ENCODE measurements around the gene NPHP4.

Gene NPHP4

DNA sequence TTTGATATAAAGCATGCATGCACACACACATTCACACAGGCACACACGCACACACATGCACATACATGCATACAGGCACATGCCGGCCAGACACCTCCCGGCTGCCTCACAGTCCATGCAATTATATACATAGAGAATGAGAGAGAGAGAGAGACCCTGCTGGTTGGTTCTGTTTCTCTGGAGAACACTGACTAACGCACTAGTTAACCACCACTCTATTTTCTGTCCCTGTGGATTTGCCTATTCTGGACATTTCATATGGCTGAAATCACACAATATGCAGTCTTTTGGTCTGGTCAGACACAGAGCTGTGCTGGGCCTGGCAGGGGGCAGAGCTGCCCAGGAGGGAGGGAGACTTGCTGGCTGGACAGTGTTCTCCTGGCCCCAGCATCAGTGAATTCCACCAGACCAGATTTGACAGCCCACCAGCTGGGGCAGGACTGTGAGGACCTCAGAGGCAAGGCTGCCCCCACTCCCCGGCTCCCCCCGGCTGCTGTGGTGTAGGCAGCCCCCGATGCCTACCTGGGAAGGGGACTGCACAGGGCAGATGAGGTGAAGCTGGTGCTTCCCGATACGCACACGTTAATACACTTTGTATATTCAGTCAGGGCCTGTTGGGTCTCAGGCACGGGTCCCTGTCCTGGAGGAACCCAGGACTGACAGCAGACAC lies 152.2 kb downstream of the NPHP4 start:
- POLR2A ChIA-PET (ENCODE audit: low non-redundant PET): no interaction called here
- TF ChIP-seq, protein P1, sequence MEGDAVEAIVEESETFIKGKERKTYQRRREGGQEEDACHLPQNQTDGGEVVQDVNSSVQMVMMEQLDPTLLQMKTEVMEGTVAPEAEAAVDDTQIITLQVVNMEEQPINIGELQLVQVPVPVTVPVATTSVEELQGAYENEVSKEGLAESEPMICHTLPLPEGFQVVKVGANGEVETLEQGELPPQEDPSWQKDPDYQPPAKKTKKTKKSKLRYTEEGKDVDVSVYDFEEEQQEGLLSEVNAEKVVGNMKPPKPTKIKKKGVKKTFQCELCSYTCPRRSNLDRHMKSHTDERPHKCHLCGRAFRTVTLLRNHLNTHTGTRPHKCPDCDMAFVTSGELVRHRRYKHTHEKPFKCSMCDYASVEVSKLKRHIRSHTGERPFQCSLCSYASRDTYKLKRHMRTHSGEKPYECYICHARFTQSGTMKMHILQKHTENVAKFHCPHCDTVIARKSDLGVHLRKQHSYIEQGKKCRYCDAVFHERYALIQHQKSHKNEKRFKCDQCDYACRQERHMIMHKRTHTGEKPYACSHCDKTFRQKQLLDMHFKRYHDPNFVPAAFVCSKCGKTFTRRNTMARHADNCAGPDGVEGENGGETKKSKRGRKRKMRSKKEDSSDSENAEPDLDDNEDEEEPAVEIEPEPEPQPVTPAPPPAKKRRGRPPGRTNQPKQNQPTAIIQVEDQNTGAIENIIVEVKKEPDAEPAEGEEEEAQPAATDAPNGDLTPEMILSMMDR (conservative IDR thresholded peaks at IDR 0.05; ENCODE audit: low read depth): no peak
- no peak overlapping the region for H3K27ac ChIP-seq
- DNase-seq (ENCODE audit: low spot score): no peak
- CTCF ChIA-PET: no interaction called here

DNA sequence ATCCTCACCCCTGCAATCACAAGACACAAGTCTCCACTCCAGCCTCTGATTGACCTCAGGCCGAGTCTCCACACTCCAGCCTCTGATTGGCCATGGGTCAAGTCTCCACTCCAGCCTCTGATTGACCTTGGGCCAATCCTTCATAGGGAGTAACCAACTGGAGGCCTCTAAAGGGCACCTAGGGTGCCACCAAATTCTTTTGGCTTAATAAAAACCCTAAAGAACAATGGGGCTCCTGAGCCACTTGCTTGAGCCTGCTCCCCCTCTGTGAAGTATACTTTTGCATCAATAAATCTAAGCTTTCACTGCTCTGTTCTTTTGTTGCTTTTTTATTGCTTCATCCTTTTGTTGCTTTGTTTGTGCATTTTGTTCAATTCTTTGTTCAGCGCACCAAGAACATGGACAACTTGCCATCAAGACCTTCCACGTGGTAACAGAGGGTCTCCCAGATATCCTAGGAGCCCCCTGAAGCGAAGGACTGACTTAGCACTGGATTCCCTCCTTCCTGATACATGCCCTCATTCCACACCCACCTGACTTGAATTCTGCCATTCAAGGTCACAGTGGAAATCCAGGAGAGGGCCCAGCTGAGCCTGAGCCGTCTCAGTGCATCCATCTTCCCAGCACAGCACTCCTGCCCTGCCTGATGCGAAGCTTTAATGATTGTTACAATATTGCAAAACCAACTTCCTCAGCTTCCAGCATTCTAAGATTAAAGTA lies 152.9 kb downstream of the NPHP4 start:
- ChIA-PET POLR2A (ENCODE audit: low non-redundant PET) (no interaction called here), CTCF (no interaction called here)
- TF ChIP-seq, protein P1 (conservative IDR thresholded peaks at IDR 0.05; ENCODE audit: low read depth): no peak
- no peak overlapping the region for H3K27ac ChIP-seq
- DNase-seq (ENCODE audit: low spot score): no peak

DNA sequence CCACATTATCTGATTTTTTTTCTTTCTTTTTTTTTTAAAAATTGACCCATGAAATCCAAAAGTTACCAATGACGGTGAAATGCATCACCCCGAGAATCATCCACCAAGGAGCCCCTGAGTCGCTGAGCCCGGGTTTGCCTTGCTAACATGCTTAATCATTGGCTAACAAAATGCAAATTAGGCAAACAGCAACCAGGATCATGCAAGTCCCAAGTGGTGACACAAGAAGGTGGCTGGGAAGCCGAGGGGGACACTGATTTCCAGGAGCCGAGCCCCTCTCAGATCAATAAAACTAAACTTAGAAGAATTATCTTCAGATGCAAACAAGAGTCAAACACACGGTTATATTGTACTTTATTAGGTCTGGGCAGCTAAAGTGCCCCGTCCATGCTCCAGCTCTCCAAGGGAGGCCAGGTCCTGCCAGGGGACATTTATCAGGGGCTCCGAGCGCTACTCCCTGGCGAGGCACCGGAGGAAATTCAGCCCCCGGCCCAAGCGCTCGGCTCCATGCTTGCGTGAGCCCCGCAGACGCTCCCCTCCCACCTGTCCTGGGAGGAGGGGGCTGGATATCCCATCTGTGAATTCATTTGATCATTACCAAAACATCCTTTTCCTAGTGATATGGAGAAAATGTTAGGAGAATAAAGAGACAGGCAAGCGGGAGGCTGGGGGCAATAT lies 154.1 kb downstream of the NPHP4 start:
- ChIA-PET CTCF (no interaction called here), POLR2A (ENCODE audit: low non-redundant PET) (no interaction called here)

DNA sequence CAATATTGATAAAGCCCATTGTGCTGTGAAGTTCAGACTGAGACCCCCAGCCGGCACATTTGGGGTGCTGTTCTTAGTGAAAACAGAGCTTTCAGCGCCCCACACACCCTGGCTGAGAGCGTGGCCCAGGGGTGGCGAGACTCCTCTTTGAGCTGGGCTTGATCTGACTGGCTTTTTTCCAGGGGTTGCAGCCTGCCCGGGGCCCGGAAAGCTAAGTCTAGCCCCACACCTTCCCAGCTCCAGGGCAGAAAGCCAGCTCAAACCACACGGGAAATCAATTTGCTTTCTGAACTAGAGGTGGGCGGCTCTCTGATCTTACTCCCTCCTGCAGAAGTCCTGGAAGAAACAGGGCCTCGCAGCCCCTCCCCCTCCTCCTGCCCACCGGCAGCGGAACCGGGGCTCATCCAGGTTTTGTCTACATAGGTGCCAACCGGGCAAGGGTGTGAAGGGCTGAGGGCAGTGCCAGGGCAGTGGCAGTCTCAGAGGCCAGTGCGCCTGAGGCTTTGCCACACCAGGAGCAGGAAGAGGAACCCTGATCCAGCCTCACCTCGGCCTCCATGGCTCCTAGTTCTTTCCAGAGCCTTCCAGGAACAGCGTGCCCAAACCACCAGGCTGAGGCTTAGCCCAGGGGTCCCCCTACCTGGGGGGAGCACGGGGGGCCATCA lies 155.3 kb downstream of the NPHP4 start:
- no peak overlapping the region for H3K27ac ChIP-seq
- no peak for DNase-seq (ENCODE audit: low spot score)
- ChIA-PET CTCF (no interaction called here), POLR2A (ENCODE audit: low non-redundant PET) (no interaction called here)
- TF ChIP-seq, protein P1 (conservative IDR thresholded peaks at IDR 0.05; ENCODE audit: low read depth): no peak

More for the DNA sequence above, 154.1 kb downstream of the NPHP4 start:
- no peak for DNase-seq (ENCODE audit: low spot score)
- TF ChIP-seq, protein P1 (conservative IDR thresholded peaks at IDR 0.05; ENCODE audit: low read depth): no peak
- H3K27ac ChIP-seq: no peak overlapping the region

DNA sequence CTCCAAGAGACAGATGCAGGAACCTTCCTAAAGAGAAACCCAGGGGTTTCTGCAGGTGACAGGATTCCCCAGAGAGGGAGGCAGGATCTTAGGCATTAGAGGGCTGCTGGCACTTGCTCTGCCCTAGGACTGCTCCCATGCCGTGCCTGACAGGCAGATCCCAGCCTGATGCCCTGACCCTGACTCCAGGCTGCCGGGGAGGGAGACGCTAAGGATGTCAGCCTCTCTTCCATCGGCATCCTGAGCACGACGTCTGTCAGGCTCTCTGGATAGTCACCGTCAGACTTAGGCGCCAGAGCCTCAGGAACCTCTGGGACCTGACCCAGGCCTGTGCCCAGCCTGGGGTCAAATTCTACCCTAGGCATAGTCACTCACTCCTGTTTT lies 157.1 kb downstream of the NPHP4 start:
- ChIA-PET CTCF (no interaction called here), POLR2A (ENCODE audit: low non-redundant PET) (no interaction called here)
- H3K27ac ChIP-seq: no peak overlapping the region
- TF ChIP-seq, protein P1 (conservative IDR thresholded peaks at IDR 0.05; ENCODE audit: low read depth): no peak
- DNase-seq (ENCODE audit: low spot score): no peak

DNA sequence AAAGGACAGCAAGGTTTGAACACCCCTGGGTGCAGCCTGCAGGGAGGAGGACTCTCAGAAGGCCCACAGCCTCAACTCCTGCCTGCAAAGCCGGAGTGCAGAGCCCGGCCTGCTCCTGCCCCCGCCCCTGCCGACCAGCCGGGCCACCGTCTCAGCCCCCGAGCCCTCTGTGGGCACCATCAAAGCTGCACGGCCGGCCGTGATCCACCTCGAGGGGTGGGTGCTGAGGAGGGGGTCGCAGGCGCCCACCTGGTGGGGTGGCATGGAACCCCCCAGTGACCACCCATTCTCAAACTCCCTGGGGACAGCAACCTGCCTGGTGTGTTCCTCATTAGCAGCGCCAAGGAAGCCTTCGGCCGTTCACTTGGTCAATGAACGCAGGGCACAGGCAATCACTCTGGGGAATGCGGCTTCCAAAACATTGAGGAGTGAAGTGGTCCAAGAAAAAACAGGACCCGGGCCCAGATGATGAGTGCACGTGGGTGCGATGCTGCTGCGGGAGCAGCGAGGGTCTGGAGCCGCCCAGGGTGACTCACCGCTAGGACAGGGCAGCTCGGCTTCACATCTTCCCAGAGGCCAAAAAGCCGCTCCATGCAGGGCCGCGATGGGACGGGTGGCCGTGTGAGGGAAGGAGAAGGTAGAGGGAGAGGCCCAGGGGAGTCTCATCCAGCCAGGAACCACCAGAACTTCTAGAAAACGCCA lies 157.6 kb downstream of the NPHP4 start:
- H3K27ac ChIP-seq: no peak overlapping the region
- ChIA-PET POLR2A (ENCODE audit: low non-redundant PET) (no interaction called here), CTCF (no interaction called here)
- TF ChIP-seq, protein P1 (conservative IDR thresholded peaks at IDR 0.05; ENCODE audit: low read depth): no peak
- DNase-seq (ENCODE audit: low spot score): no peak

Data from RWPE1 (cell line).